ENCODE measurements around the gene SLC45A1.

SLC45A1 gene

DNA sequence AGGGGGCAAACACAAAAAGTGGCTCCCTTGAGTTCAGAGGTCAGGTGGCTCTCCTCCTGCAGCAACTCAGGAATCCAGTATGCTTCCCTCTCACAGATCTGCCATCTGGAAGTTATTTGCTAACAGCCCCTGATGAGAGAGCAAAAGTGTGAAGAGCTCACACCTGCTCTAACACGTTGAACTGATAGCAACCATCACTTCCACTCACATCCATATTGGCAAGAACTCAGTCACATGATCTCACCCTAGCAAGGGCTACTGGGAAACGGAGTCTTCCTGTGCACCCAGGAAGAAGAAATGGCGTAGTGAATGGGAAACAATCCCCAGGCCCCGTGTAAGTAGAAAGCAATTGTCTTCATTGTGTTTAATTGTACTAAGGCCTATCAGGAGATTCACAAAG is 20.7 kb upstream of the SLC45A1 start:
- no peak overlapping the region for H3K27ac ChIP-seq
- H3K4me3 ChIP-seq: no peak overlapping the region
- no peak for DNase-seq (ENCODE audit: low spot score)
- no peak for TF ChIP-seq CTCF (IDR thresholded peaks at IDR 0.05)

GRCh38 chr1:8299963-8300362 is 18.0 kb upstream of the SLC45A1 start:
- H3K4me3 ChIP-seq: no peak overlapping the region
- no peak for DNase-seq (ENCODE audit: low spot score)
- H3K27ac ChIP-seq: no peak overlapping the region
- TF ChIP-seq CTCF (IDR thresholded peaks at IDR 0.05): no peak

DNA sequence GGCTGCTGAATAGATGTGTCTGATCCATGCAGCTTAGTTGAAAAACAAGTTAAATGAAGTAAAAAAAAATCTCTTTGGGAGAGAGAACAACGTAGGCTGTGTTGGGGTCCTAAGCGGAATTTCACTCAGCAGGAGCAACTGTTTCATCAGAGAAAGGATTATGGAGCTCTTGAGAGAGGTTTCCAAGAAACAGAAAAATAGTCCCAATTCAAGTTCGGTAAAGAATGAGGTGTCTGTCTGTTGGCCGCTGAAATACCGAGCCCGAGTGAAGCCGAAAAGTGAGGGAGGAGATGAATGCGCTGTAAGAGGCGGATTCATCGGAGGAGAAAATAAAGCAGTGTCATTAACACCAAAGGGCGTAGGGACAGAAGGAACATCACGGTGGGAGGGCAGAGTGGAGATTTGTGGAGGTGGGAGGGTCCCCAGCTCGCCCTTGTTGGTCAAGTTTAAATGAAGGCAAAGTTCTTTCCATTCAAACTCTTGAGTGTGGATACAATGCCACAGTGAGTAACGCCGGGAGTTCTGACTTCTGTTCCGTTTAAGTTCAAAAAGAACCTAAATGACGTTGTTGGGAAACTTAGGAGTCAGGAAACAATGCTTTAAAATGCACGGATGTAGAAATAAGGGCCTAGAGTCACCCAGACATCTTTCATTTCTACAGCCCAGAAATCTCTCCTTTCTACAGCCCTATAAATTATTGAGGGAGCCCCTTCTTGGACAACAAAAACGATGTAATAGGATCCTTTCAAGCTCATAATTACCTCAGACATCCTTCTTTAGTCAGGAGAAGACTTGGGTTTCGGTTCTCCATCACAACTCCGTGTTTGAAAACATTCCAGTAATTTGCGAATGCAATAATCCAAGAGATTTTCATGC is 15.6 kb upstream of the SLC45A1 start:
- no peak for TF ChIP-seq CTCF (IDR thresholded peaks at IDR 0.05)
- no peak for DNase-seq (ENCODE audit: low spot score)
- H3K27ac ChIP-seq: peak overlapping the region; percentile 32 to 72
- no peak overlapping the region for H3K4me3 ChIP-seq

DNA sequence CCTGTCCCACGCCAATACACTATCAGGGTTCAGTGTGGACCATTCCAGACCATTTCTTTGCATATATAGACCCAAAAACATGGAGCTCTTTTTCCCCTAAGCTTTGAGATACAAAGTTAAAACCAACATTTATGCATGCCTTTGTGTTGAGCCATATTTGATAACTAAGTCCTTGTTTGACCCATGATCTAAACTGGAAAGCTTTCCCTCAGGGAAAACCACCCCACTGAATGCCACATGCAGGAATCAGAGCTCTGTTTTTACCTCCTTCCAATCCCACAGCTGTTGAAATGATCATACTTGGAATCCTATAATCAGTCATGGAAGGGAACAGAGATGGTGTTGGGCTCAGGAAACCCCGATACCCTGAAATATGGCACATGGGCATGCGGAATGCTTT is 14.8 kb upstream of the SLC45A1 start:
- DNase-seq (ENCODE audit: low spot score): no peak

GRCh38 chr1:8303876-8304275 is 14.0 kb upstream of the SLC45A1 start:
- no peak for TF ChIP-seq CTCF (IDR thresholded peaks at IDR 0.05)
- no peak for DNase-seq (ENCODE audit: low spot score)
- peak overlapping the region in 1 of 2 donors; percentile 72 for H3K27ac ChIP-seq
- H3K4me3 ChIP-seq: no peak overlapping the region

More for the DNA sequence above, 14.8 kb upstream of the SLC45A1 start:
- no peak overlapping the region for H3K4me3 ChIP-seq
- H3K27ac ChIP-seq: peak overlapping the region; percentile 28 to 72
- TF ChIP-seq CTCF (IDR thresholded peaks at IDR 0.05): no peak

GRCh38 chr1:8307628-8308027 is 10.3 kb upstream of the SLC45A1 start:
- no peak for DNase-seq (ENCODE audit: low spot score)
- H3K4me3 ChIP-seq: no peak overlapping the region
- H3K27ac ChIP-seq: no peak overlapping the region
- no peak for TF ChIP-seq CTCF (IDR thresholded peaks at IDR 0.05)
